Midbrain (tissue), 1 donor: Measurements from ENCODE around the gene USPL1.
A peak's percentile ranks its signal among the peaks of the same experiment; 100 is the strongest.

ENCODE experiments used
- DNase-seq: peaks from one replicate; lab custom pipeline; 2025; lab: John Stamatoyannopoulos, UW

Gene USPL1

GRCh38 chr13:30659980-30660379 lies 42.3 kb downstream of the USPL1 start:
- no peak for DNase-seq

- DNase-seq: no peak
These were observed 43.1 kb downstream of the USPL1 start for GRCh38 chr13:30660796-30661195.

- no peak for DNase-seq
These were observed 47.1 kb downstream of the USPL1 start for GRCh38 chr13:30664689-30665275.

- no peak for DNase-seq
These were observed 47.9 kb downstream of the USPL1 start for GRCh38 chr13:30665638-30666037.

- DNase-seq: no peak
These were observed 48.4 kb downstream of the USPL1 start for GRCh38 chr13:30666113-30666512.

- no peak for DNase-seq
These were observed 49.3 kb downstream of the USPL1 start for GRCh38 chr13:30667014-30667413.

- DNase-seq: no peak
These were observed 50.6 kb downstream of the USPL1 start for GRCh38 chr13:30668312-30668711.

GRCh38 chr13:30671271-30671815 lies 53.6 kb downstream of the USPL1 start:
- DNase-seq: no peak

- peak; percentile 88 for DNase-seq
These were observed 56.2 kb downstream of the USPL1 start for GRCh38 chr13:30673669-30674521.

- no peak for DNase-seq
These were observed 58.0 kb downstream of the USPL1 start for GRCh38 chr13:30675717-30676116.

- DNase-seq: no peak
These were observed 59.0 kb downstream of the USPL1 start for GRCh38 chr13:30676672-30677071.

GRCh38 chr13:30679483-30680330 lies 62.0 kb downstream of the USPL1 start:
- peak; percentile 22 for DNase-seq

GRCh38 chr13:30681843-30682242 lies 64.1 kb downstream of the USPL1 start:
- no peak for DNase-seq

GRCh38 chr13:30685320-30685859 lies 67.7 kb downstream of the USPL1 start:
- no peak for DNase-seq

- DNase-seq: no peak
These were observed 68.3 kb downstream of the USPL1 start for GRCh38 chr13:30685987-30686386.

- DNase-seq: no peak
These were observed 69.9 kb downstream of the USPL1 start for GRCh38 chr13:30687601-30688000.

GRCh38 chr13:30689752-30690151 lies 72.0 kb downstream of the USPL1 start:
- DNase-seq: no peak

- peak; percentile 10 for DNase-seq
These were observed 72.8 kb downstream of the USPL1 start for GRCh38 chr13:30690282-30691188.

- DNase-seq: no peak
These were observed 74.4 kb downstream of the USPL1 start for GRCh38 chr13:30692113-30692512.

GRCh38 chr13:30696278-30697176 lies 78.8 kb downstream of the USPL1 start:
- peak; percentile 28 for DNase-seq
